Endothelial cell of umbilical vein (primary cell): ENCODE results near the gene ATF1. TPM values are rescaled to one million over a fixed set of nuclear protein-coding genes. Genes with fewer than 3 reads are reported as not detected.

Source experiments
- BruUV-seq: library from RNA; stranded (reverse); fragments of 400-500 nt; replicated peaks from 2 replicates; lab custom pipeline; 2021; lab: Mats Ljungman, UMichigan
- CTCF ChIA-PET: fragments of 300-600, 350-600 bp; sonication (Branson Sonifier 250); formaldehyde crosslinking; loops from one replicate; lab custom pipeline; 2021; ENCODE audit warnings: antibody characterized with exemption, inconsistent platforms; lab: Charles Lee
- POLR2A ChIA-PET: fragments of 300-600, 350-600 bp; sonication (Branson Sonifier 250); formaldehyde crosslinking; loops from one replicate; lab custom pipeline; 2021; ENCODE audit warnings: antibody characterized with exemption, inconsistent platforms; lab: Charles Lee
- DNase-seq: peaks from one replicate; pipeline ENCODE4 v3.0.0-alpha.2; 2011; ENCODE audit warnings: low read depth, low spot score
- FAIRE-seq: peaks from 2 replicates; lab custom pipeline; 2011; peaks lifted over from hg19 to GRCh38; lab: Jason Lieb, UNC
- H2AFZ ChIP-seq: 2 replicates; pipeline ENCODE4 v1.6.0; 2012; ENCODE audit warnings: low read depth, low read length, control low read depth, inconsistent platforms
- H3K27ac ChIP-seq: 2 replicates; pipeline ENCODE4 v1.5.1; 2011; ENCODE audit warnings: low read depth, mild to moderate bottlenecking, control low read depth, low read length, moderate library complexity; ENCODE audit not compliant: insufficient read depth
- H3K27me3 ChIP-seq, 2 experiments: 2 replicates each; pipeline versions ENCODE4 v1.6.0 to v1.6.1; 2011; ENCODE audit warnings: low read length in 2 of 2, mixed read lengths in 1 of 2; ENCODE audit not compliant: control insufficient read depth in 2 of 2, insufficient read depth in 2 of 2
- H3K36me3 ChIP-seq, 2 experiments: 2 replicates in 1 of 2; 3 replicates in 1 of 2; pipeline ENCODE4 v1.5.1; 2011; ENCODE audit warnings: low read length in 2 of 2, mild to moderate bottlenecking in 1 of 2, moderate library complexity in 1 of 2; ENCODE audit not compliant: control insufficient read depth in 2 of 2, insufficient read depth in 2 of 2; ENCODE audit errors: extremely low read depth in 1 of 2
- H3K4me1 ChIP-seq: 3 replicates; pipeline ENCODE4 v1.5.1; 2011; ENCODE audit warnings: mild to moderate bottlenecking, low read length; ENCODE audit not compliant: control insufficient read depth, insufficient read depth; ENCODE audit errors: extremely low read depth
- H3K4me2 ChIP-seq: 2 replicates; pipeline ENCODE4 v1.6.1; 2011; ENCODE audit warnings: low read length, control low read depth, mixed read lengths; ENCODE audit not compliant: insufficient read depth
- H3K4me3 ChIP-seq, 3 experiments: fragments of 200-600 bp in 1 of 3; sonication (generic), shearing (Covaris generic) in 1 of 3; replicated peaks in 1 of 3; 2 replicates each; pipeline ENCODE4 v1.5.1; 2011 to 2016; ENCODE audit warnings: control low read depth in 3 of 3, low read length in 3 of 3, mild to moderate bottlenecking in 2 of 3, inconsistent platforms in 1 of 3, low read depth in 1 of 3, moderate library complexity in 1 of 3; ENCODE audit not compliant: insufficient read depth in 1 of 3
- H3K79me2 ChIP-seq: 2 replicates; pipeline ENCODE4 v1.6.0; 2012; ENCODE audit warnings: low read length, inconsistent platforms; ENCODE audit not compliant: control insufficient read depth, insufficient read depth
- H3K9ac ChIP-seq: replicated peaks from 2 replicates; pipeline ENCODE3; 2011; ENCODE audit warnings: low read length, control low read depth; ENCODE audit not compliant: insufficient read depth; ENCODE audit errors: extremely low read depth
- H3K9me1 ChIP-seq: replicated peaks from 3 replicates; pipeline ENCODE4 v1.6.0; 2011; ENCODE audit warnings: mild to moderate bottlenecking, low read length; ENCODE audit not compliant: control insufficient read depth, insufficient read depth; ENCODE audit errors: extremely low read depth
- H3K9me3 ChIP-seq: replicated peaks from 2 replicates; pipeline ENCODE4 v1.5.1; 2012; ENCODE audit warnings: low read length, inconsistent platforms; ENCODE audit not compliant: control insufficient read depth, insufficient read depth
- H4K20me1 ChIP-seq: replicated peaks from 2 replicates; pipeline ENCODE3; 2011; ENCODE audit warnings: mild to moderate bottlenecking, low read length; ENCODE audit not compliant: control insufficient read depth, insufficient read depth; ENCODE audit errors: extremely low read depth
- CTCF ChIP-seq, 2 donors: IDR thresholded peaks; 1 replicate in 1 of 2; 2 replicates in 1 of 2; pipeline ENCODE4 v1.5.1; 2011; ENCODE audit warnings: low read length in 2 of 2, mild to moderate bottlenecking in 2 of 2, moderate library complexity in 2 of 2, control low read depth in 1 of 2, inconsistent platforms in 1 of 2, low read depth in 1 of 2; ENCODE audit not compliant: insufficient read depth in 1 of 2; ENCODE audit errors: extremely low read depth in 1 of 2
- EZH2 ChIP-seq: IDR thresholded peaks from 2 replicates; pipeline ENCODE4 v1.6.1; 2012; ENCODE audit warnings: borderline replicate concordance, low read depth, mild to moderate bottlenecking, moderate library complexity, low read length, inconsistent platforms; ENCODE audit not compliant: severe bottlenecking
- FOS ChIP-seq: IDR thresholded peaks from 2 replicates; pipeline ENCODE4 v1.6.1; 2011; ENCODE audit warnings: mild to moderate bottlenecking, low read length, moderate library complexity, borderline replicate concordance; ENCODE audit not compliant: insufficient read depth
- GATA2 ChIP-seq: IDR thresholded peaks from 2 replicates; pipeline ENCODE4 v1.7.0; 2011; ENCODE audit warnings: low read depth, mild to moderate bottlenecking, moderate library complexity, mixed read lengths, low read length; ENCODE audit not compliant: insufficient read length, insufficient read depth
- JUN ChIP-seq: IDR thresholded peaks from 2 replicates; pipeline ENCODE4 v1.6.1; 2011; ENCODE audit warnings: borderline replicate concordance, low read depth; ENCODE audit not compliant: insufficient read length, insufficient read depth
- MAX ChIP-seq: IDR thresholded peaks from 2 replicates; pipeline ENCODE4 v1.6.1; 2011; ENCODE audit not compliant: insufficient read depth, insufficient read length
- MYC ChIP-seq: IDR thresholded peaks from one replicate; pipeline ENCODE4 v1.6.1; 2011; ENCODE audit warnings: mild to moderate bottlenecking, low read depth, low read length
- POLR2A ChIP-seq: IDR thresholded peaks from 2 replicates; pipeline ENCODE4 v1.6.1; 2012; ENCODE audit warnings: low read depth, mild to moderate bottlenecking, control low read depth, low read length
- POLR2AphosphoS5 ChIP-seq: IDR thresholded peaks from 2 replicates; pipeline ENCODE4 v1.6.1; 2012; ENCODE audit warnings: low read depth, mild to moderate bottlenecking, control low read depth, low read length, moderate library complexity; ENCODE audit not compliant: insufficient read depth
- dilution Hi-C: fragments of 300-500 bp; cut with MboI; formaldehyde crosslinking; loops from one replicate; pipeline ENCODE4 v1.15.0; 2019; ENCODE audit warnings: low sequenced_read_pairs; ENCODE audit not compliant: extremely low pct_ligation_motif_present
- intact Hi-C: fragments of 100-400 bp; cut with micrococcal nuclease; formaldehyde crosslinking; loops from one replicate; pipeline ENCODE4 v1.10.0; 2022
- polyA plus RNA-seq, 4 experiments: library from polyadenylated mRNA; depleted of rRNA in 3 of 4; stranded (reverse) in 3 of 4; unstranded in 1 of 4; fragments of >200 nt; gene quantifications; 2 replicates each; pipeline versions ENCODE4 v1.2.1 to v1.2.3, GENCODE V29; 2011 to 2012; ENCODE audit warnings: missing spikeins in 1 of 4
- total RNA-seq: library from RNA; stranded (reverse); gene quantifications from 2 replicates; pipeline ENCODE4 v1.2.3, GENCODE V29; 2021

The ATF1 gene
- total and polyA plus RNA-seq, 2 donors (not counting 3 experiments of a cell fraction or from before 2014, with no cell fraction given), result 14.5 to 26.7 TPM

- intact Hi-C loops (no loop called here), dilution Hi-C loops (no loop called here)
- DNase-seq (no peak), FAIRE-seq (no peak)
- peaks cover 15 to 24% of the 10 kb centered on the region in 2 experiments for H3K36me3 ChIP-seq
- no peak overlapping the region for H3K27ac ChIP-seq
- no TSS peak for BruUV-seq
- no peaks in the 10 kb centered on the region for H3K9me1 ChIP-seq
- H3K4me1 ChIP-seq, result no peaks in the 10 kb centered on the region
- H3K4me3 ChIP-seq, result no peak overlapping the region
- no peaks in the 10 kb centered on the region for H3K9me3 ChIP-seq
- H3K9ac ChIP-seq, result no peak overlapping the region
- H2AFZ ChIP-seq, result no peak overlapping the region
- TF ChIP-seq FOS (no peak), POLR2AphosphoS5 (no peak), MYC (no peak), CTCF (IDR thresholded peaks at IDR 0.05; ENCODE audit: extremely low read depth in 1 of 2, insufficient read depth in 1 of 2, low read depth in 1 of 2, low read length in 2 of 2) (no peak), JUN (no peak)
- no peak overlapping the region for H3K4me2 ChIP-seq
- no peaks in the 10 kb centered on the region for H3K79me2 ChIP-seq
- POLR2A ChIA-PET, result no interaction called here
- no peaks in the 10 kb centered on the region for H4K20me1 ChIP-seq
- H3K27me3 ChIP-seq, result no peaks in the 10 kb centered on the region
- CTCF ChIA-PET, result no interaction called here
Observed at GRCh38 chr12:50739611-50740010, 24.3 kb upstream of the ATF1 start.

GRCh38 chr12:50740307-50740706, 23.6 kb upstream of the ATF1 start:
- DNase-seq (no peak), FAIRE-seq (peak; percentile 53)
- no peak overlapping the region for H3K4me3 ChIP-seq
- H3K27me3 ChIP-seq, result no peaks in the 10 kb centered on the region
- no peaks in the 10 kb centered on the region for H3K79me2 ChIP-seq
- H3K36me3 ChIP-seq, result peaks cover 15 to 26% of the 10 kb centered on the region in 2 experiments
- TF ChIP-seq CTCF (IDR thresholded peaks at IDR 0.05; ENCODE audit: extremely low read depth in 1 of 2, insufficient read depth in 1 of 2, low read depth in 1 of 2, low read length in 2 of 2) (no peak), JUN (no peak), POLR2A (no peak), MAX (no peak), MYC (no peak), POLR2AphosphoS5 (no peak), GATA2 (no peak), FOS (no peak), EZH2 (no peak)
- H3K9me3 ChIP-seq, result no peaks in the 10 kb centered on the region
- H3K4me1 ChIP-seq, result no peaks in the 10 kb centered on the region
- no peak overlapping the region for H3K27ac ChIP-seq
- no peaks in the 10 kb centered on the region for H4K20me1 ChIP-seq
- H3K4me2 ChIP-seq, result no peak overlapping the region
- intact Hi-C loops (no loop called here), dilution Hi-C loops (no loop called here)
- BruUV-seq, result no TSS peak
- POLR2A ChIA-PET, result no interaction called here
- no peak overlapping the region for H2AFZ ChIP-seq
- H3K9ac ChIP-seq, result no peak overlapping the region
- H3K9me1 ChIP-seq, result no peaks in the 10 kb centered on the region
- CTCF ChIA-PET, result interaction anchor here (1.4 kb wide), 2 partner anchors 12 to 25 kb away, joined by 3 to 4 read pairs; no protein-coding TSS in a partner anchor
